GM19467 (cell line): ENCODE measurements around the gene WDTC1.
"Not testable (repeated sequence)": the region's sequence is repeated elsewhere in the genome, so short reads cannot be mapped to it uniquely, and the experiment has no call there.

Experiments used
- ATAC-seq: cut with Tn5 transposase; IDR thresholded peaks from one replicate; pipeline ENCODE4 v1.9.1; 2021; ENCODE audit warnings: mild to moderate bottlenecking, moderate library complexity; ENCODE audit not compliant: unreplicated experiment

WDTC1 gene, protein sequence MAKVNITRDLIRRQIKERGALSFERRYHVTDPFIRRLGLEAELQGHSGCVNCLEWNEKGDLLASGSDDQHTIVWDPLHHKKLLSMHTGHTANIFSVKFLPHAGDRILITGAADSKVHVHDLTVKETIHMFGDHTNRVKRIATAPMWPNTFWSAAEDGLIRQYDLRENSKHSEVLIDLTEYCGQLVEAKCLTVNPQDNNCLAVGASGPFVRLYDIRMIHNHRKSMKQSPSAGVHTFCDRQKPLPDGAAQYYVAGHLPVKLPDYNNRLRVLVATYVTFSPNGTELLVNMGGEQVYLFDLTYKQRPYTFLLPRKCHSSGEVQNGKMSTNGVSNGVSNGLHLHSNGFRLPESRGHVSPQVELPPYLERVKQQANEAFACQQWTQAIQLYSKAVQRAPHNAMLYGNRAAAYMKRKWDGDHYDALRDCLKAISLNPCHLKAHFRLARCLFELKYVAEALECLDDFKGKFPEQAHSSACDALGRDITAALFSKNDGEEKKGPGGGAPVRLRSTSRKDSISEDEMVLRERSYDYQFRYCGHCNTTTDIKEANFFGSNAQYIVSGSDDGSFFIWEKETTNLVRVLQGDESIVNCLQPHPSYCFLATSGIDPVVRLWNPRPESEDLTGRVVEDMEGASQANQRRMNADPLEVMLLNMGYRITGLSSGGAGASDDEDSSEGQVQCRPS

DNA sequence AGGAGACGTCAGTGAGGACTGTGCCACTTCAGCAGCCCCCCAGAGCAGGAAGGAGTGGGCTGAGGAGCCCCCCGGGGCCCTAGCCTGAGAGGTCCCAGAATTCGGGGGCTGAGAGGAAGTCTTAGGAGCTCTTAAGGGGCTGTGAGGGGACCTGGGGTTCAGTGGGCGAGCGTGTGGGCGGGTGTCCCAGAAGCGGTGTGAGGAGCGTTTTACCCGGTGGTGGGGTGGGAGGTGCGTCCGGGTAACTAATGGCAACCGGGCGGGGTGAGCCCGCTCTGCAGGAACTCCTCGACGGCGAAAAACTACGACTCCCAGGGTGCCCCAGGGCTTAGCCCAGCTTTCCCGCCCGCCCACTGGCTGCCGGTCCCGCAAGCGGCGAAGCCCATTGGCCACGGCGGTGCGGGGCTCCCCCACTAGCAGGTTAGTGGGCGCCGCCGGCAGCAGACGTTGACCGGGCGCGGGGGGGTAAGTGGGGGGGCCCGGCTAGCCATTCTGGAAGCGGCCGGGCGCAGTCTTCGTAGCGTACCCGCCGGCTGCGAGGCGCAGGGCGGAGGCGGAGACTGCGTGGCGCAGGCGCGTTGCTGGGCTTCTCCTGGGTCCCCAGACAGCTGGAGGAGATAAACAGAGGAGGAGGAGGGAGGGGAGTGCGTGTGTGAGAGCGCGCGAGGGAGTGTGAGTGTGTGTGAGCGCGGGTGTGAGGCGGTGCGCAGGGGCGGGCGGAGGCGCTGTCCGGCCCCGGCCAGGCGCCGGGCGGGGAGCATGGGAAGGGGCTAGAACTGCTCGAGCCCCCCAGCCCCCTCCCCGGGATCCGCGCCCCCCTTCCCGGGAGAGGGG, at the start of gene WDTC1:
Gene WDTC1 (plus strand): TSS at position 584 of the 834 bp plus-strand sequence. CDS start 26,423 bp downstream, outside the sequence.
- ATAC-seq = peak; percentile 95

DNA sequence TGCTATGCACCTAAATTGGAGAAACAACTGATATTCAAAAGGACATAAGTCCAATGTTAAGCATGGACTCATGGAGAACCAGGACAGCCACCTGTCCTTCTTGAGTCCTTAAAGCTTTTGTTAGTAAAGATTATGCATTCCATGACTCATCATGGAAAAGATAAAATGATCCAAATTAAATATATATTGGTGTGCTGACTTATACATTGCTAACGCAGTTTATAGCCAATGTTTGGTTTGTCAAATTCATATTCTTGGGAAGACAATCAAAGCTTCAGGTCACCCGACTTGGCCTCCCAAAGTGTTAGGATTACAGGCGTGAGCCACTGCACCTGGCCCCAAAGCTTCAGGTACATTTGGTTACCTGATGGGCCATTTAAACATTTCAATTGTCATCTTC, 49.8 kb upstream of the WDTC1 start:
- ATAC-seq = not testable (repeated sequence)

DNA sequence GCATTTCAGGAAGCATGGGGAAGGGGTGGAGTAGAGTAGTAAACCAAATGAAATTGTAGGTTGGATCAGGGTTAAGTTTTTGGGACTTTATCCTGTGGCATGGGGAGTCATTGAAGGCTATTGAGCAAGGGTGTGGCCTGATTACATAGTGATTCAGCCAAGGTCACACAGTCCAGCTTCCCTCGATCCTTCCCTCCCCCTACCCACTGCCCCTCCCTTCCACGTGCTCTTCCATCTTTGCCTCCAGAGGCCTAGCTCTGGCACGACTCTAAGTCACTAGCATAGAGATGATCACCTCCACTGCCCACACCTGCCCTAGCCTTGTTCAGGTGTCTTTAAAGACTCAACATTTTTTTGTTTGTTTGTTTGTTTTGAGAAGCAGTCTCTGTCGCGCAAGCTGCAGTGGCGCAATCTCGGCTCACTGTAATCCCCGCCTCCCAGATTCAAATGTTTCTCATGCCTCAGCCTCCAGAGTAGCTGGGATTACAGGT, 42.3 kb upstream of the WDTC1 start:
- no peak for ATAC-seq

DNA sequence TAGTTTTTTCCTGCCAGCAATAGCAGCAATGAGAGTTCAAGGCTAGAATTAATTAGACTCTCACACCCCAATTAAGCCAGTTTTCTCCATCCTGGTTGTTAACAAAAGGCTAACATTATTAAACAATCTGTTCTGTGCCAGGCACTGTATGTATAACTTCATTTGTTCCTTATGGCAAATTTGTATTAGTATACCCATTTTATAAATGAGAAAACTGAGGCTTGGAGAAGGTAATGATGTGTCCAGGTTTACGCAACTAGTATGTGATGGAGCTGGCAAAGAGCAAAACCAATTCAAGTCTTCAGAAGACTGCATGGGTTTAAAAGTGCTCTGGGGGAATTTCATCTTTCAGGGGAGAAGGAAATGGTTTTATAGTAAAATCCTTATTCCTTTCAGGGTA, 41.2 kb upstream of the WDTC1 start:
- no peak for ATAC-seq

DNA sequence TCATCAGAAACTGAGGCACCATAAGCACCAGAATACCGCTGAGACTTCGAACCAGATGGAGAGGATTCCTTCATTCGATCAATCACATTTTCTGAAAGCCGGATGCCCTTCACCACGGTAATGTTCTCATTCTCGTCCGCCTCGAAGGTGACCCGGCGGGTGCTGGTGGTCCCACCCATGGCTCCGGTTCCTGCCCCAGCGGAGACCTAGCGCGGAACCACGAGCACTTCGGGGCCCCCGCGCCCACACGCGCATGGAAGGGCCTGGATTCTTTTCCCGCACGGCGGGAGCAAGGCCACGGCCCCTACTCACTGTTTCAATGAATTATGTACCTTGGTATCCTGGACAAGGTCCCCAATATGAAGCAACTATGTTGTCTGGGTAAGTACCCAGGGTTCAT, 33.1 kb upstream of the WDTC1 start:
- ATAC-seq = no peak

DNA sequence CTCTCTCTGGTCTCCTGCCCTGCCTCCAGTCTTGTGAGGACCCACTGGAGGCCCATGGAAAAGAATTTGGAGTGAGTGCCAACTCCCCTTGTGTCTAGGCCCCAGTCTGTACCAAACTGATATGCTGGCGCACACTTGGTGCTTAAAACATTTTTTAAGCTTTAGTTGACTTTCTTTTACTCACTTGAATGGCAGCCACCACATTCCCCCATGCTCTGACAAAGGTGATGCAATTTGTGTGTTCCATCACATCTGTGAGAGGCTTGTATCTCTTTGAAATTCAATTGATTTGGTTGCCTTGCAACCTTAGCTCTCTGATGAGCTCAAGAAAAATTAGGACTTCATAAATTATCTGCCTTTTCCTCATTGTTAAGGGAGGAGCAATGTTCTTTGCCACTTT, 30.5 kb upstream of the WDTC1 start:
- no peak for ATAC-seq

DNA sequence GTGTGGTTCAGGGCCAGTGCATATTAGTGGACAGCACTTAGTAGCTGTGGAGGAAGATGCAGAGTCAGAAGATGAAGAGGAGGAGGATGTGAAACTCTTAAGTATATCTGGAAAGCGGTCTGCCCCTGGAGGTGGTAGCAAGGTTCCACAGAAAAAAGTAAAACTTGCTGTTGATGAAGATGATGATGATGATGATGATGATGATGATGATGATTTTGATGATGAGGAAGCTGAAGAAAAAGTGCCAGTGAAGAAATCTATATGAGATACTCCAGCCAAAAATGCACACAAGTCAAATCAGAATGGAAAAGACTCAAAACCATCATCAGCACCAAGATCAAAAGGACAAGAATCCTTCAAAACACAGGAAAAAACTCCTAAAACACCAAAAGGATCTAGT, 27.2 kb upstream of the WDTC1 start:
- ATAC-seq = not testable (repeated sequence)

DNA sequence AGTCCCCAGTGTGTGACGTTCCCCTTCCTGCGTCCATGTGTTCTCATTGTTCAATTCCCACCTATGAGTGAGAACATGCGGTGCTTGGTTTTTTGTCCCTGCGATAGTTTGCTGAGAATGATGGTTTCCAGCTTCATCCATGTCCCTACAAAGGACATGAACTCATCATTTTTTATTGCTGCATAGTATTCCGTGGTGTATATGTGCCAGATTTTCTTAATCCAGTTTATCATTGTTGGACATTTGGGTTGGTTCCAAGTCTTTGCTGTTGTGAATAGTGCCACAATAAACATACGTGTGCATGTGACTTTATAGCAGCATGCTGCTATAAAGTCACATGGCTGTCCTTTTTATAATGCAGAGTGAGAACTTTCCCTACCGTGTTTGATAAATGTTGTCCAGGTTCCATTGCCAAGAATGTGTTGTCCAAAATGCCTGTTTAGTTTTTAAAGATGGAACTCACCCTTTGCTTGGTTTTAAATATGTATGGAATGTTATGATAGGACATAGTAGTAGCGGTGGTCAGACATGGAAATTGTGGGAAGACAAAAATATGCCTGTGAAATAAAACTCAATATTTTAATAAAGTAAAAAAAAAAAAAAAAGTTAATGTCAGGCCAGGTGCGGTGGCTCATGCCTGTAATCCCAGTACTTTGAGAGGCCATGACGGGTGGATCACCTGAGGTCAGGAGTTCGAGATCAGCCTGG, 26.1 kb upstream of the WDTC1 start:
- not testable (repeated sequence) for ATAC-seq

DNA sequence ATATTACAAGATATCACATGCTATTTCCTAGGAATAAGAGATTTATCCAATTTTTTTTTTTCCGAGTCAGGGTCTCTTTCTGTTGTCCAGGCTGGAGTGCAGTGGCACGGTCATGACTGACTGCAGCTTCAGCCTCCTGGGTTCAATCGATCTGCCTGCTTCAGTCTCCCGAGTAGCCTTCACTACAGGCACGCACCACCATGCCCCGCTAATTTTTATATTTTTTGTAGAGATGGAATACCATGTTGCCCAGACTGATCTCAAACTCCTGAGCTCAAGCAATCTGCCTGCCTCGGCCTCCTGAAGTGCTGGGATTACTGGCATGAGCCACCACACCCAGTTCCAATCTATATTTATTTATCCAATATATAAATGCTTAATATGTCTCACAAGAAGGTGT, 18.0 kb upstream of the WDTC1 start:
- ATAC-seq = no peak

DNA sequence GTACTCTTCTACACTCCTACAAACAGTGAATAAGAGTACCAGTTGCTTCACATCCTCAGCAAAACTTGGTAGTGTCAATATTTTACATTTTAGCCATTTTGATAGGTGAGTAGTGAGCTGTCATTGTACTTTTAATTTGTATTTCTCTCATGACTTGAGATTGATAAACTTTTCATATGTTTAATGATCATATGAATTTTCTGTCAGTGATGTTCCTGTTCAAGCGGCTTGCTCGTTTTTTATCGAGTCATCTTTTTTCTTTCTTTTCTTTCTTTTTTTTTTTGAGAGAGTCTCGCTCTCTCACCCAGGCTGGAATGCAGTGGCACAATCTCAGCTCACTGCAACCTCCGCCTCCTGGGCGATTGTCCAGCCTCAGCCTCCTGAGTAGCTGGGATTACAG, 17.0 kb upstream of the WDTC1 start:
- ATAC-seq = no peak

DNA sequence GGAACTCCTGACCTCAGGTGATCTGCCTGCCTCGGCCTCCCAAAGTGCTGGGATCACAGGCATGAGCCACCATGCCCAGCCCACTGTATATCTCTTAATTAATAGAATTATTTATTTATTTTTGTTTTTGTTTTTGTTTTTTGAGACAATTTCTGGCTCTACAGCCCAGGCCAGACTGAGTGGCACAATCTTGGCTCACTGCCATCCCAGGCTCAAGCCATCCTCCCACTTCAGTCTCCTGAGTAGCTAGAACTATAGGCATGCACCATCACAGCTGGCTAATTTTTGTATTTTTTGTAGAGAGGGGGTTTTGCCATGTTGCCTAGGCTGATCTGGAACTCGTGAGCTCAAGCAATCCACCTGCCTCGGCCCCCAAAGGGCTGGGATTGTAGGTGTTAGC, 15.7 kb upstream of the WDTC1 start:
- ATAC-seq = no peak

DNA sequence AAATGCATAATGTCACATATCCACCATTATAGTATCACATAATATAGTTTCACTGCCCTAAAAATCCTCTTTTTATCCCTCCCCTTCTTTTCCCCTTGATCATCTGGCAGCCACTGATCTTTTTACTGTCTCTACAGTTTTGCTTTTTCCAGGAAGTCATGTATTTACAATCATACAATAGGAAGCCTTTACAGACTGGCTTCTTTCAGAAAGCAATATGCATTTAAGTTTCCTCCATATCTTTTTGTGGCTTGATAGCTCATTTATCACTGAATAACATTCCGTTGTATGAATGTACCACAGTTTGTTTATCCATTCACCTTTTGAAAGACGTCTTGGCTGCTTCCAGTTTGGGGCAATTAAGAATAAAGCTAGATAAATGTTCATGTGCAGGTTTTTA, 14.3 kb upstream of the WDTC1 start:
- no peak for ATAC-seq

DNA sequence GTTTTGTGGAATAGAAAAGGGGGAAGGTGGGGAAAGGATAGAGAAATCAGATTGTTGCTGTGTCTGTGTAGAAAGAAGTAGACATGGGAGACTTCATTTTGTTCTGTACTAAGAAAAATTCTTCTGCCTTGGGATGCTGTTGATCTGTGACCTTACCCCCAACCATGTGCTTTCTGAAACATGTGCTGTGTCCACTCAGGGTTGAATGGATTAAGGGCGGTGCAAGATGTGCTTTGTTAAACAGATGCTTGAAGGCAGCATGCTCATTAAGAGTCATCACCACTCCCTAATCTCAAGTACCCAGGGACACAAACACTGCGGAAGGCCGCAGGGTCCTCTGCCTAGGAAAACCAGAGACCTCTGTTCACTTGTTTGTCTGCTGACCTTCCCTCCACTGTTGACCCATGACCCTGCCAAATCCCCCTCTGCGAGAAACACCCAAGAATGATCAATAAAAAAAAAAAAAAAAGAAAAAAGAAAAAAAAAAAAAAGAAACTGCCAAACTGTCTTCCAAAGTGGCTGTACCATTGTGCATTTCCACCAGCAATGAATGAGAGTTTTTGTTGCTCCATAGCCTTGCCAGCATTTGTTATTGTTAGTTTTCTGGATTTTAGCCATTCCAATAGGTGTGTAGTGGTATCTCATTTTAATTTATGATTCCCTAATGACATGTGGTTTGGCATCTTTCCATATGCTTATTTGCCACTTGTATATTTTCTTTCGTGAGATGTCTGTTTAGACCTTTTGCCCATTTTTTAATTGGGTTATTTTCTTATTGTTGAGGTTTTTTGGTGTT, 13.5 kb upstream of the WDTC1 start:
- not testable (repeated sequence) for ATAC-seq

DNA sequence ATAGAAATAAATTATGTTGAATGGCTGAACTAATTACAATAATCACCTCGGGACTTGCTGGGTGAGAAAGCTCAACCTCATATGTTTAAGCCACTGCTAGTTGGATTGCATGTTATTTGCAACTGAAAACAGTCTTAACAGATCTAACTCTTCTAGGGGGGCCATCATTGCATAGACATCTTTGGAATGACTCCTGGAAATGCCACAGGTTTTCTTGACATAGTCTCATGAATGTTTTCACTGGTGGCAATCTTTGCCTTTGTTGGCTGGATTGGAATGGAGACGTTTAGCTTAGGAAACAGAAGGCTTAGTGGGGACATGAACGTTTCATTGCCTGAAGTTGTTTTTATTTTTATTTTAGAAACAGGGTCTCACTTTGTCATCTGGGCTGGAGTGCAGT, 8.8 kb upstream of the WDTC1 start:
- no peak for ATAC-seq

DNA sequence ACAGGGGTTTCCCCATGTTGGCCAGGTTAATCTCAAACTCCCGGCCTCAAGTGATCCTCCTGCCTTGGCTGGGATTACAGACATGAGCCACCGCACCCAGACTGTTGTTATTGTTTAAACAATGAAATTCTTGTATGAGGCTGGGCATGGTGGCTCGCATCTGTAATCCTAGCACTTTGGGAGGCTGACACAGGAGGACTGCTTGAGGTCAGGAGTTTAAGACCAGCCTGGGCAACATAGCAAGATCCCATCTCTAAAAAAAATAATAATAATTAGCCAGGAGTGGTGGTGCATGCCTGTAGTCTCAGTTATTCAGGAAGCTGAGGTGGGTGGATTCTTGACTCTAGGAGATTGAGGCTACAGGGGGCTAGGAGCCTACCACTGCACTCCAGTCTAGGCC, 6.7 kb upstream of the WDTC1 start:
- ATAC-seq = no peak

DNA sequence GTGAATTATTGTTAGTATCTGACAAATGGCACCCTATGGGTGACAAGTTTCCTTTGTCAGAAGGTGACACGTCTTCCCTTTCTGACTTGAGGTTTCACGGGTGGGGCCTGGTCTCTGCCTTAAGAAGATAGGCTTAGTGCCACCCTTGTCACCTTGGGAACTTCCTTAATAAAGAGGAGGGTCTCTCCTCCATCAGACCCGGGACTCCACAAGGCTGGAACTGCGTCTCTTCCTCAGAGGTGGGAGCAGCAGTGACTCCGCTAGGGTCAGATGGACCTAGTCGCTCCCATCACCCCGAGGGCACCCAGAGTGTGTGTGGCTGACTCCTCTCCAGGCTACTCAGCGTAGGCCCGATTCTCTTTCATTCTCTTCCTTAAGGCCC, 774 bp upstream of the WDTC1 start:
- no peak for ATAC-seq

DNA sequence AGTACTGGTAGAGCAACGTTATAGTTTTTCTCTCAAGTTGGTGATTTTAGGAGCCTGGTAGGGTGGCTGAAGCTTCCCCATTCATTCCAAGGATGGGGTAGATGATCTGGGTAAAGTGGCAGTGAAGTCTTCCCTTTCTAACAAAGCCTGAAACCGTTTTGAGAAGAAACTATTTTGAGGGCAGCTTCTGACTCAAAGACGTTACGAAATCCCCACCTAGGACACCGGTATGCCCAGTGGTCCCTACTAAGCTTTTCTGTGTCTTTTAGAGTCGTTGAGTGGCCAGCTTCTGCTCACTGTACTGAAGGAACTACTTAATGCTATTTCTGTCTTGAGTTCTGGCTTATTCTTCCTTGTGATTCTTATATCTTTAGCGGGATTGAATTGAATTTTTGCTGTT, 1.4 kb downstream of the WDTC1 start:
- ATAC-seq = no peak

DNA sequence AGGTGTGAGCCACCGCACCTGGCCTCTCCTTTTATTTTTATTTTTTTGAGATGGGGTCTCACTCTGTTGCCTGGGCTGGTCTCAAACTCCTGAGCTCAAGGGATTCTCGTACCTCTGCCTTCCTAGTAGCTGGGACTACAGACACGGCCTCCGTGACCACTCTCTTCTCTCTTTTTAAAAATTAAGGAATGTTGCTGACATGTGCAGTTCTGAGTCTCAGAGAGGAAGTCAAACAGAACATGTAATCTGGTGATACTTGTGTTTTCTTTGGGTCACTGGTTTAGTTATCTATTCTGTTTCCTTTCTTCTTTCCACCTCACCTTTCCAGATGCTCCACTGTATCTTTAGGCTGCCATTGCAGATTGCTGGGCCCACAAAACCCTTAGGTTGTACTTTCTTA, 2.7 kb downstream of the WDTC1 start:
- ATAC-seq = no peak

DNA sequence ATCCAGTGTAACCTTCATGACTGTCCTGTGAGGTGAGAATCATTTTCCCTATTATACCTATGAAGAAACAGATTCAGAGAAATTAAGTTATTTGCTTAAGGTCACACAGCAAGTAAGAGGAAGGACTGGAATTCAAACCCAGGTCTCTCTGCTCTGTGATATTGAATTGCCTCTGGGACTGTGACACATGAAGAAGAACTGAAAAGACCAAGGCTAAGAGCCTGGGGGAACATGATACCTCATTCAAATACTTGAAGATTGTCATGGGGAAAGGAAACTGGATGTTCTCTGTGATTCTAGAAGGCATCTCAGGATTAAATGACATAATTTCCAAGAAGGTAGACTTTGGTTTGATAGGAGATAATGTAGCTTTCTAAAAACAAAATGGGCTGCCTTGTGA, 3.6 kb downstream of the WDTC1 start:
- ATAC-seq = no peak

DNA sequence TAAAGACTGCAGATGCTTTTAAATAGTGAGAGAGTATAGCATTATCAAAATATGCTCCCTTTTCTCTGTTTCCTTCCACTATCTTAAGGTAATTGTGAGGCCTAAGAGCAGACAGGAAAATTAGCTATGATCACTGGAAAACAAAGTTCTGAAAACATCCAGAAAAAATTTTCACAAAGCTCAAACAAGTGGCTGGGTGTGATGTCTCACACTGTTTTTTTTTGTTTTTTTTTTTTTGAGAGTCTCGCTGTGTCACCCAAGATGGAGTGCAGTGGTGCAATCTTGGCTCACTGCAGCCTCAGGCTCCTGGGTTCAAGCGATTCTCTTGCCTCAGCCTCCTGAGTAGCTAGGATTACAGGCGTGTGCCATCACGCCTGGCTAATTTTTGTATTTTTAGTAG, 7.2 kb downstream of the WDTC1 start:
- no peak for ATAC-seq
